H7 (cell line): ENCODE measurements around the gene MAGEB17. TPM values are rescaled to one million over a fixed set of nuclear protein-coding genes. Genes with fewer than 3 reads are reported as not detected.
"Not testable (repeated sequence)": the region's sequence is repeated elsewhere in the genome, so short reads cannot be mapped to it uniquely, and the experiment has no call there.

Experiments
- DNase-seq: peaks from one replicate; pipeline ENCODE4 v3.0.0; 2012
- H3K27me3 ChIP-seq: 2 replicates; pipeline ENCODE4 v1.6.0; 2011; ENCODE audit warnings: mild to moderate bottlenecking, low read length; ENCODE audit not compliant: control insufficient read depth, insufficient read depth
- H3K36me3 ChIP-seq: replicated peaks from 2 replicates; pipeline ENCODE4 v1.5.1; 2011; ENCODE audit warnings: low read length; ENCODE audit not compliant: control insufficient read depth, insufficient read depth
- H3K4me3 ChIP-seq: 2 replicates; pipeline ENCODE4 v1.5.1; 2011; ENCODE audit warnings: low read depth, mild to moderate bottlenecking, control low read depth, low read length, moderate library complexity; ENCODE audit not compliant: insufficient read depth
- total RNA-seq: library from RNA; depleted of rRNA; stranded (reverse); fragments of >200 nt; shearing (Covaris generic); gene quantifications from 2 replicates; pipeline ENCODE4 v1.2.3, GENCODE V29; 2014

MAGEB17 gene
- total RNA-seq, 1 experiment from 2014 or later = 0.21 TPM

DNA sequence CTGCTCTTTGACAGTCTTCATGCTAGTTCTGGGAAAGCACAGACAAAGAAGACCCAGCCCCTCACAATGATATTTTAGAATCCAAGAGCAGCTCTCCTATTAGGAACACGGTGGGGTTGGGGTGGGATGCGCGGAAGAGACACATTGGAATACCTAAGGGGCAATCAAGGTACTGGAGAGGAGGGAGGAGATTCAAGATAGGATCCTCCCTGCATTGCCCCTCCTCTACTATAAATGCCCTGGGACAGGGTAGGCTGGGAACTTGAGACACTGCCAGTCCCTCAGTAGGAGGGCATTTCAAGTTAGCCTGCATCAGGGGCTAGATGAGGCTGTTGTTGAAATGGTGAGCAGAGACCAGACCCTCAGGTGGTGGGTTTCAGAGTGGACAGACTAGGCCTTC lies 5.1 kb downstream of the MAGEB17 start:
- no peak for DNase-seq

GRCh38 chrX:16175329-16176061 lies 8.2 kb downstream of the MAGEB17 start:
- Histone ChIP-seq H3K36me3 (peaks cover 1% of the 10 kb centered on the region; the same call in 1 of the 2 replicates), H3K4me3 (no peak overlapping the region), H3K27me3 (no peaks in the 10 kb centered on the region)
- no peak for DNase-seq

More for the DNA sequence above, 5.1 kb downstream of the MAGEB17 start:
- Histone ChIP-seq H3K27me3 (no peaks in the 10 kb centered on the region), H3K36me3 (peaks cover 11% of the 10 kb centered on the region), H3K4me3 (no peak overlapping the region)

DNA sequence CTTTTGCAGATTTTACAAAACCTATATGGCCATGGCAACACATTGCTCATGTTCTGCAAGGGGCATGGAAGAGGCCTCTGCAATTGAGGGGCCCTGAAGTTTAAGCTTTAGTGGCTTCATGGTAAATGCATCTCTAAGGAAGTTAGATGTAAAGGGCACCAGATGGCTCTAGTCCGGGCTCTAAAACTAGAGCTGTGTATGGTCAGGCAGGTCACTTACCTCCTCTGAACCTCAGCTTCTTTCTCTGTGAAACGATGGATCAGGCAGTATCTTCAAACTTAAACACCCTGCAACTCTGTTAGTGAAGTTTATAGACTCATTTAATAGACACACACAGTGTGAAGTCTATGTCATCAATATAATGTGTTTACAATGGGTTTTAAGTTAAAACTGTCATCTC lies 10.0 kb downstream of the MAGEB17 start:
- Histone ChIP-seq H3K27me3 (no peaks in the 10 kb centered on the region), H3K36me3 (peaks cover 2% of the 10 kb centered on the region), H3K4me3 (no peak overlapping the region)
- no peak for DNase-seq

GRCh38 chrX:16183843-16184242 lies 16.6 kb downstream of the MAGEB17 start:
- not testable (repeated sequence) for H3K27me3 ChIP-seq, H3K36me3 ChIP-seq, DNase-seq
- H3K4me3 ChIP-seq = peak overlapping the region; percentile 44; the same call in 1 of the 2 replicates

GRCh38 chrX:16185725-16186136 lies 18.4 kb downstream of the MAGEB17 start:
- Histone ChIP-seq H3K4me3 (no peak overlapping the region), H3K27me3 (no peaks in the 10 kb centered on the region), H3K36me3 (peaks cover 2% of the 10 kb centered on the region)
- DNase-seq = no peak

- H3K36me3 ChIP-seq = peaks cover 1% of the 10 kb centered on the region
- no peak for DNase-seq
- H3K4me3 ChIP-seq = no peak overlapping the region
- H3K27me3 ChIP-seq = no peaks in the 10 kb centered on the region
These were observed 19.2 kb downstream of the MAGEB17 start for GRCh38 chrX:16186380-16187007.

- no peak for DNase-seq
- Histone ChIP-seq H3K36me3 (no peaks in the 10 kb centered on the region), H3K4me3 (no peak overlapping the region), H3K27me3 (no peaks in the 10 kb centered on the region)
These were observed 19.9 kb downstream of the MAGEB17 start for GRCh38 chrX:16187024-16187760.

DNA sequence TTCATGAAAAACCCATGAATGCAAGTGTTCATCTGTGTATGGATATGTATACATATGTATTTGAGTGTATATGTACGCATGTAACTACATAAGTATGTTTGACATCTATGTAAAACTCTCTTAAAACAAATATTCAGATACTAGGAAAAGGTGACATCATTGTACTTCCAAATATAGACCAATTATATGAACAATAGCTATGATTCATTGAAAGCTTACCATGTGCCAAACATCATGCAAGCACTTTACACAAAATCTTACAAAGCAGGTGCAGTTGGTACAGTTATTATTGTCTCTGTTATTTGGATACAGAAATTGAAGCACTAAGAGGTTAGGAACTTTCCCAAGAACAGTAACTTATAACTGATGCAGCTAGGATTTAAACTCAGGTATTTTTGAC lies 21.4 kb downstream of the MAGEB17 start:
- Histone ChIP-seq H3K4me3 (no peak overlapping the region), H3K36me3 (no peaks in the 10 kb centered on the region), H3K27me3 (no peaks in the 10 kb centered on the region)
- no peak for DNase-seq

DNA sequence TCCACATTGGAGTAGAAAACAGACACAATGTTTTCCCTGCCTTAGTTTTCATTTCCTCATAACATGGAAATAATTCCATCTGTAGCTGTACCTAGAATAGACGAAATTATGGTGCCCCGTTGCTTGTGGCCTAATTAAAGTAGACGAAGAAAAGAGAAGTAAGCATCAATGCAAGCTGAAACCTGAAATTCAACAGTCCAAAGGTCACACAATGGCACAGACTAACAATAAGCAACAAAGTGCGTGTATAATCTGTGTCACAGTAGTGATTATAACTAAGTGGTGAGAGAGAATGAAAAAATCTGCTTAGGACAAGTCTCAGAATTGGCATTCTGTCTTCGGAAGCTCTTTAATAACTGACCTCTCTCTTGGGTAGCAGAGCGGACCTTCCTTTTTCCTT lies 24.3 kb downstream of the MAGEB17 start:
- Histone ChIP-seq H3K36me3 (no peaks in the 10 kb centered on the region), H3K27me3 (no peaks in the 10 kb centered on the region), H3K4me3 (no peak overlapping the region)
- no peak for DNase-seq

DNA sequence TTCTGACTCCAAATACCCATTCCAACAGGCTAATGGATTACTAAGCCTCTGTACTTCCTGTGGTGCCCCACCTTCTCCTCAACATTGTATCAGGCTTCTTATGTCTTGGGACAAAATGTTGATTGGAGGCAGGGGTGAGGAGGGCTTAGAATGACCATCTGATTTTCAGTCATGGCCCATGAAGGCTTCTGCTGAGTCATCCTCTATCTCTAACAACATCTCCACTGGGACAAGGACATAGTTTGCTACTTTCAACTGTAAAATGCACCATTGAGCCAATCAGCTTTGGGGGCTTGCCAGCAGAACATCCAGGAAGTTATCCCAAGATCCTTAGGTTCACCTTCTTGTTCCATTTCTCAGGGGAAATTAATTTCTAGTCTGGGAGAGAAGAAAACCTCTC lies 29.5 kb downstream of the MAGEB17 start:
- no peaks in the 10 kb centered on the region for H3K36me3 ChIP-seq
- no peaks in the 10 kb centered on the region for H3K27me3 ChIP-seq
- no peak for DNase-seq

GRCh38 chrX:16199343-16199742 lies 32.1 kb downstream of the MAGEB17 start:
- no peaks in the 10 kb centered on the region for H3K27me3 ChIP-seq
- no peak overlapping the region for H3K4me3 ChIP-seq
- H3K36me3 ChIP-seq = no peaks in the 10 kb centered on the region
- no peak for DNase-seq

More for the DNA sequence above, 29.5 kb downstream of the MAGEB17 start:
- no peak overlapping the region for H3K4me3 ChIP-seq

DNA sequence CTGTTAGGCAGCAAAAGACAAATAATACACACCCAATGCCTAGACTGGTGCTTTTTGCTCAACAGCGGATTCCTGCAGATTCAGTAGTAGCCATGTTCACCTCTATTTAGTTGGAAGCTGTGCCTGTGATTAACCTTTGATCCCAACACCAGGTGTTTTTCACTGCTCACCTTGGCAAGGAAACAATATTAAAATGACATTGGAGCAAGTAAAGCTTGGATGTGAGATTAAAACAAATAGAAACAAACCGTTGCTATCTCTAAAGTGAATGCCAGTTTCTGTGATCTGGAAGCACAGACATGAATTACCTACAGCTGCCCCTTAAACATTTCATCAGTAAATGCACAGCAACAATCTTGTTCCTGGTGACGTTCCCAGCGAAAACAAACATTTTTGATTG lies 35.7 kb downstream of the MAGEB17 start:
- DNase-seq = no peak
- Histone ChIP-seq H3K27me3 (no peaks in the 10 kb centered on the region), H3K36me3 (no peaks in the 10 kb centered on the region), H3K4me3 (no peak overlapping the region)

- H3K36me3 ChIP-seq = no peaks in the 10 kb centered on the region
- no peaks in the 10 kb centered on the region for H3K27me3 ChIP-seq
- no peak overlapping the region for H3K4me3 ChIP-seq
- no peak for DNase-seq
These were observed 37.3 kb downstream of the MAGEB17 start for GRCh38 chrX:16204538-16204937.

- no peaks in the 10 kb centered on the region for H3K36me3 ChIP-seq
- H3K4me3 ChIP-seq = no peak overlapping the region
- DNase-seq = no peak
- no peaks in the 10 kb centered on the region for H3K27me3 ChIP-seq
These were observed 38.6 kb downstream of the MAGEB17 start for GRCh38 chrX:16205840-16206239.

GRCh38 chrX:16207634-16208033 lies 40.4 kb downstream of the MAGEB17 start:
- no peak for DNase-seq
- Histone ChIP-seq H3K4me3 (no peak overlapping the region), H3K36me3 (no peaks in the 10 kb centered on the region), H3K27me3 (no peaks in the 10 kb centered on the region)
